PC-3 (cell line): ENCODE measurements around the gene ADAMTSL1. TPM values are rescaled to one million over a fixed set of nuclear protein-coding genes. Genes with fewer than 3 reads are reported as not detected.

Source experiments
- ATAC-seq: fragments of 200-7000 bp; cut with Tn5 transposase; 2 replicates; pipeline ENCODE4 v1.9.1; 2020; ENCODE audit warnings: mild to moderate bottlenecking, moderate library complexity
- BruUV-seq: library from RNA; stranded (reverse); fragments of 400-500 nt; replicated peaks from 2 replicates; lab custom pipeline; 2021; lab: Mats Ljungman, UMichigan
- CTCF ChIA-PET: fragments of 300-600 bp; sonication (Branson Sonifier 250); formaldehyde crosslinking; loops from one replicate; lab custom pipeline; 2022; ENCODE audit warnings: antibody characterized with exemption; lab: Charles Lee
- POLR2A ChIA-PET: fragments of 300-600 bp; sonication (Branson Sonifier 250); formaldehyde crosslinking; loops from one replicate; lab custom pipeline; 2022; ENCODE audit warnings: antibody characterized with exemption; ENCODE audit not compliant: unreplicated experiment; lab: Charles Lee
- DNase-seq: peaks from one replicate; pipeline ENCODE4 v3.0.0-alpha.2; 2015
- H2AFZ ChIP-seq: fragments of 300-600 bp; sonication (generic); 2 replicates; pipeline ENCODE4 v1.6.0; 2016; ENCODE audit warnings: antibody characterized with exemption, low read length
- H3F3A ChIP-seq: fragments of 300-600 bp; sonication (generic); one replicate; pipeline ENCODE4 v1.6.0; 2017; ENCODE audit warnings: antibody characterized with exemption, low read length, control low read depth, mild to moderate bottlenecking; ENCODE audit not compliant: unreplicated experiment
- H3K27ac ChIP-seq: fragments of 300-600 bp; sonication (generic); 2 replicates; pipeline ENCODE4 v1.5.1; 2016; ENCODE audit warnings: mild to moderate bottlenecking, low read length
- H3K27me3 ChIP-seq: fragments of 300-600 bp; sonication (generic); 2 replicates; pipeline ENCODE4 v1.6.1; 2016; ENCODE audit warnings: low read length, mixed read lengths
- H3K36me3 ChIP-seq: fragments of 300-600 bp; sonication (generic); 2 replicates; pipeline ENCODE4 v1.6.1; 2016; ENCODE audit warnings: low read depth, mixed run types, low read length, mixed read lengths
- H3K4me1 ChIP-seq: fragments of 300-600 bp; sonication (generic); 2 replicates; pipeline ENCODE4 v1.5.1; 2016; ENCODE audit warnings: low read length; ENCODE audit not compliant: insufficient read depth
- H3K4me2 ChIP-seq: fragments of 300-600 bp; sonication (generic); 2 replicates; pipeline ENCODE4 v1.6.0; 2016; ENCODE audit warnings: low read length
- H3K4me3 ChIP-seq: fragments of 300-600 bp; sonication (generic); 2 replicates; pipeline ENCODE4 v1.5.1; 2016; ENCODE audit warnings: mild to moderate bottlenecking, low read length, mixed read lengths
- H3K79me2 ChIP-seq: fragments of 300-600 bp; sonication (generic); 2 replicates; pipeline ENCODE4 v1.6.1; 2017; ENCODE audit warnings: low read length, mixed read lengths
- H3K9ac ChIP-seq: fragments of 300-600 bp; sonication (generic); 2 replicates; pipeline ENCODE4 v1.6.0; 2016; ENCODE audit warnings: mild to moderate bottlenecking, low read length
- H3K9me2 ChIP-seq: fragments of 300-600 bp; sonication (generic); replicated peaks from 2 replicates; pipeline ENCODE4 v1.6.1; 2016; ENCODE audit warnings: mixed run types, low read length, mixed read lengths
- H3K9me3 ChIP-seq: fragments of 300-600 bp; sonication (generic); 2 replicates; pipeline ENCODE4 v1.6.1; 2016; ENCODE audit warnings: low read length, mixed read lengths
- H4K20me1 ChIP-seq: fragments of 300-600 bp; sonication (generic); 2 replicates; pipeline ENCODE4 v1.6.1; 2016; ENCODE audit warnings: low read length, mixed read lengths
- CTCF ChIP-seq: fragments of 300-600 bp; sonication (generic); conservative IDR thresholded peaks from 2 replicates; pipeline ENCODE4 v1.5.1; 2017; ENCODE audit warnings: antibody characterized with exemption, low read depth, mild to moderate bottlenecking, low read length
- EZH2 ChIP-seq: fragments of 300-600 bp; sonication (generic); IDR thresholded peaks from one replicate; pipeline ENCODE4 v1.6.1; 2017; ENCODE audit warnings: antibody characterized with exemption, mild to moderate bottlenecking, low read length; ENCODE audit not compliant: unreplicated experiment
- EZH2phosphoT487 ChIP-seq: fragments of 300-600 bp; sonication (generic); IDR thresholded peaks from 2 replicates; pipeline ENCODE4 v1.6.1; 2018; ENCODE audit warnings: mild to moderate bottlenecking, antibody characterized with exemption, low read length, borderline replicate concordance
- intact Hi-C: fragments of 100-400 bp; cut with micrococcal nuclease; formaldehyde crosslinking; loops from 2 replicates; pipeline ENCODE4 v1.9.0; 2023
- total RNA-seq: library from RNA; depleted of rRNA; stranded (reverse); fragments of >200 nt; gene quantifications from 2 replicates; pipeline ENCODE4 v1.2.3, GENCODE V29; 2014

The ADAMTSL1 gene
- total RNA-seq, 1 experiment from 2014 or later: 0.26 TPM

GRCh38 chr9:18606281-18606680 is 132.3 kb downstream of the ADAMTSL1 start:
- Histone ChIP-seq H4K20me1 (no peaks in the 10 kb centered on the region), H3K27me3 (no peaks in the 10 kb centered on the region), H3K27ac (no peak overlapping the region), H3K4me2 (no peak overlapping the region), H3K79me2 (no peaks in the 10 kb centered on the region), H3F3A (no peaks in the 10 kb centered on the region), H3K4me3 (no peak overlapping the region), H3K9ac (no peak overlapping the region), H3K4me1 (no peaks in the 10 kb centered on the region), H3K36me3 (no peaks in the 10 kb centered on the region; the same call in 1 of the 2 replicates), H2AFZ (no peak overlapping the region), H3K9me2 (no peaks in the 10 kb centered on the region), H3K9me3 (no peaks in the 10 kb centered on the region)
- DNase-seq: no peak
- no peak for ATAC-seq
- TF ChIP-seq CTCF (no peak), EZH2 (no peak), EZH2phosphoT487 (no peak)
- POLR2A ChIA-PET: no interaction called here
- no TSS peak for BruUV-seq
- CTCF ChIA-PET: no interaction called here
- intact Hi-C loops: no loop called here

- ChIA-PET CTCF (no interaction called here), POLR2A (no interaction called here)
- intact Hi-C loops: no loop called here
- no peak overlapping the region for H2AFZ ChIP-seq
- no peaks in the 10 kb centered on the region for H4K20me1 ChIP-seq
- no peak overlapping the region for H3K27ac ChIP-seq
- H3K27me3 ChIP-seq: no peaks in the 10 kb centered on the region
- no TSS peak for BruUV-seq
- TF ChIP-seq EZH2: no peak
- TF ChIP-seq CTCF: no peak
- no peak for TF ChIP-seq EZH2phosphoT487
- ATAC-seq: no peak
- no peak for DNase-seq
- H3K9ac ChIP-seq: no peak overlapping the region
- no peaks in the 10 kb centered on the region for H3K9me3 ChIP-seq
- no peak overlapping the region for H3K4me2 ChIP-seq
- H3K4me3 ChIP-seq: no peak overlapping the region
- no peaks in the 10 kb centered on the region for H3K79me2 ChIP-seq
- H3K4me1 ChIP-seq: no peaks in the 10 kb centered on the region
- H3F3A ChIP-seq: no peaks in the 10 kb centered on the region
- no peaks in the 10 kb centered on the region for H3K9me2 ChIP-seq
- H3K36me3 ChIP-seq: no peaks in the 10 kb centered on the region; the same call in 1 of the 2 replicates
These were observed 132.9 kb downstream of the ADAMTSL1 start for GRCh38 chr9:18606846-18607245.

- no peak overlapping the region for H3K4me2 ChIP-seq
- no peak overlapping the region for H3K27ac ChIP-seq
- DNase-seq: no peak
- H3K79me2 ChIP-seq: no peaks in the 10 kb centered on the region
- no peaks in the 10 kb centered on the region for H3K9me3 ChIP-seq
- no peaks in the 10 kb centered on the region for H4K20me1 ChIP-seq
- H3K9ac ChIP-seq: no peak overlapping the region
- no peaks in the 10 kb centered on the region for H3K4me1 ChIP-seq
- intact Hi-C loops: no loop called here
- H3K27me3 ChIP-seq: no peaks in the 10 kb centered on the region
- ATAC-seq: no peak
- POLR2A ChIA-PET: no interaction called here
- BruUV-seq: no TSS peak
- TF ChIP-seq EZH2 (no peak), EZH2phosphoT487 (no peak), CTCF (no peak)
- CTCF ChIA-PET: interaction anchor here (0.6 kb wide), 1 partner anchor 255 kb away, joined by 4 read pairs; no protein-coding TSS in a partner anchor
- H3K4me3 ChIP-seq: no peak overlapping the region
- H3F3A ChIP-seq: no peaks in the 10 kb centered on the region
- no peaks in the 10 kb centered on the region; the same call in 1 of the 2 replicates for H3K36me3 ChIP-seq
- H2AFZ ChIP-seq: no peak overlapping the region
- H3K9me2 ChIP-seq: no peaks in the 10 kb centered on the region
These were observed 134.4 kb downstream of the ADAMTSL1 start for GRCh38 chr9:18608371-18608770.
